Esophagus muscularis mucosa (tissue), 4 donors: ENCODE measurements around the gene NKAIN2.

Source experiments
- CTCF ChIP-seq, 3 experiments: fragments of 200-600 bp in 2 of 3; fragments of 450-650 bp in 1 of 3; sonication (generic) in 2 of 3; IDR thresholded peaks; one replicate each; pipeline ENCODE4 v1.5.1; 2017 to 2019; ENCODE audit warnings: antibody characterized with exemption in 3 of 3, mild to moderate bottlenecking in 2 of 3, moderate library complexity in 1 of 3
- EP300 ChIP-seq: sonication (generic); formaldehyde crosslinking; IDR thresholded peaks from one replicate; pipeline ENCODE4 v1.6.1; 2017; ENCODE audit warnings: antibody characterized with exemption
- POLR2A ChIP-seq: fragments of 450-650 bp; IDR thresholded peaks from one replicate; pipeline ENCODE4 v1.6.1; 2017; ENCODE audit warnings: antibody characterized with exemption, moderate library complexity, mild to moderate bottlenecking, low read depth

GRCh38 chr6:124076336-124077048, 272.8 kb downstream of the NKAIN2 start:
- TF ChIP-seq EP300 (no peak), CTCF (IDR thresholded peaks at IDR 0.05) (no peak), POLR2A (no peak)
